NCI-H2227 (cell line): Measurements from ENCODE around the gene FKBP4.
A peak's percentile ranks its signal among the peaks of the same experiment; 100 is the strongest.

Experiments used
- DNase-seq: peaks from one replicate; lab custom pipeline; 2025; ENCODE audit not compliant: unreplicated experiment; lab: John Stamatoyannopoulos, UW

The FKBP4 gene

DNA sequence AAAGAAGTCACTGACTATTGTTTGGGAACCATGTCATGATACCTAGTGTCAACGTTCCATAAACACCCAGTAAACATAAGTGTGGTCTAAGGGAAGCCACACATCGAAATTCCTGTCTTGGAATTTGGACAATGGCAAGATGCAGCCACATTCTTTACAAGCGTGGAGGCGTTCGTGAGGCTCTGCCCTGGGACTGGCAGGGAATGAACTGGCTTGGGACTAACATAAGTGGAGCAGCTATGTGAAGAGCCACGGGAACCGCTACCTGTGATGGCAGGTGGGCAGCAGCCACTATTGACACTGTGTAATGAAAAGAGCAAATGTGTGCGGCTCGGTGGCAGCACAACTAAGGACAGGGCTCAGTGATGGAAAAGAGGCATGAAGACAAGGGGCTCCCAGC lies 50.0 kb downstream of the FKBP4 start:
- no peak for DNase-seq

DNA sequence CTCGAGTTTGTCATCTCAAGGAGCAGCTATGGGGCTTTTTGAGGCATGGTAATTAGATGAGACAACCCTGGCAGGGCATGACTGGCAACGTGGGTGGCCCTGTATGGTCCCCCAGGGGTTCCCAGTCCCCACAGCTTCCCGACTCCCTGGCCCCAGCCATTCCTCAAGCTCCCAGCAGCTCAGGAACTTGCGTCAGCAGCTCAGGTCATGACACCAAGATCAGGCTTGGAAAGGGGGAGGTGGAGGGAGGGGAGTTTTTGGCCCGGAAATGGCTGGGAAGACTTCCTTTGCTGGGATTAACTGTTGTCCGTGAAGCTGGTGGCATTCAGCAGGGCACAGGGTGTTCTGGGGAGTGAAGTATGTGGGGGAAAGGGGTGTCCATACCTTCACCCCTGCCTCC lies 50.5 kb downstream of the FKBP4 start:
- no peak for DNase-seq

DNA sequence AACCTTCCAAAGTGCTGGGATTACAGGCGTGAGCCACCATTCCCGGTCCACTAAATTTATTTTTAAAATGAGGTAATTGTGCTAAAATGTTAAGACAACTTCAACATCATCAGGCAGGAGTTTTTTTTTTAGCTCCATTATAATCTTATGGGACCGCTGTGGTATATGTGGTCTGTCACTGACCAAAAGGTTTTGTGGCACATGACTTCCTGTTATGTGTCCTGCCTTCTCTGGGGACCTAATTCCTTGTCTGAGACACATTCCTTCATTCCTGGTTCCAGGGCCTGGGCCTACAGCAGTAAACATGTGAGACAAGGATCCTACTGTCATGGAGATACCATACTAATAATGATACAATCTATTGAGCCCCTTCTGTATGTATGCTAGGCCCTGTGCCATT lies 57.2 kb downstream of the FKBP4 start:
- no peak for DNase-seq

GRCh38 chr12:2853626-2854025 lies 58.9 kb downstream of the FKBP4 start:
- DNase-seq: peak; percentile 74
